Mononuclear cell (primary cell): Measurements from ENCODE around the gene YTHDC1. TPM values are rescaled to one million over a fixed set of nuclear protein-coding genes. Genes with fewer than 3 reads are reported as not detected.
"Not testable (repeated sequence)": the region's sequence is repeated elsewhere in the genome, so short reads cannot be mapped to it uniquely, and the experiment has no call there.

ENCODE experiments used
- H3K27me3 ChIP-seq: 2 replicates; pipeline ENCODE4 v1.6.0; 2011; ENCODE audit warnings: low read length, control low read depth; ENCODE audit not compliant: insufficient read depth
- H3K4me1 ChIP-seq: 2 replicates; pipeline ENCODE4 v1.5.1; 2011; ENCODE audit warnings: mild to moderate bottlenecking, low read length, control low read depth; ENCODE audit not compliant: insufficient read depth
- H3K4me3 ChIP-seq: 2 replicates; pipeline ENCODE4 v1.5.1; 2011; ENCODE audit warnings: mild to moderate bottlenecking, low read length, moderate library complexity
- H3K9me3 ChIP-seq: 2 replicates; pipeline ENCODE4 v1.5.1; 2011; ENCODE audit warnings: low read depth, mild to moderate bottlenecking, control low read depth, low read length
- total RNA-seq: library from RNA; depleted of rRNA; stranded (reverse); fragments of >200 nt; gene quantifications from one replicate; pipeline ENCODE4 v1.2.3, GENCODE V29; 2012

Gene YTHDC1
- total RNA-seq, 1 donor, result 283 TPM

- Histone ChIP-seq H3K4me3 (no peak overlapping the region), H3K4me1 (no peaks in the 10 kb centered on the region), H3K27me3 (peaks cover 3% of the 10 kb centered on the region), H3K9me3 (no peaks in the 10 kb centered on the region)
Observed at GRCh38 chr4:68287704-68288392, 62.0 kb downstream of the YTHDC1 start.

GRCh38 chr4:68283714-68284113, 66.2 kb downstream of the YTHDC1 start:
- Histone ChIP-seq H3K27me3 (peaks cover 3% of the 10 kb centered on the region), H3K4me1 (no peaks in the 10 kb centered on the region), H3K9me3 (no peaks in the 10 kb centered on the region), H3K4me3 (no peak overlapping the region)

DNA sequence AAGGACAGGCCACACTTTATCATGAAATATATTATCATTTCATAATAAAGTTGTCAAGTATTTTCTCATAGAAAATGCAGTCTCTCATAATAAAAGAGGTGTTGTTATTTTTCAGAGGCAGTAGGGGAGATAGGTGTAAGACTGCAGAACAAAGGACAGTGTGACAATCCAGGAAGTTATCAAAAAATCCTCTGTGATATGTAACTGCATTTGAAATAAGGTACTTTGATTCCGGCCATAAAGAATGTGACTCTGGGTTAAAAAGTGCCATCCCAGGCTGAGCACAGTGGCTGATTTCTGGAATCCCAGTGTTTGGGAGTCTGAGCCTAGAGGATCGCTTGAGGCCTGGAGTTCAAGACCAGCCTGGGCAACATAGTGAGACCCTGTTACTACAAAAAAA, 66.8 kb downstream of the YTHDC1 start:
- Histone ChIP-seq H3K9me3 (no peaks in the 10 kb centered on the region), H3K4me1 (no peaks in the 10 kb centered on the region), H3K4me3 (no peak overlapping the region), H3K27me3 (peaks cover 3% of the 10 kb centered on the region)

GRCh38 chr4:68281796-68282740, 67.8 kb downstream of the YTHDC1 start:
- not testable (repeated sequence) for H3K4me3 ChIP-seq, H3K9me3 ChIP-seq, H3K27me3 ChIP-seq, H3K4me1 ChIP-seq

DNA sequence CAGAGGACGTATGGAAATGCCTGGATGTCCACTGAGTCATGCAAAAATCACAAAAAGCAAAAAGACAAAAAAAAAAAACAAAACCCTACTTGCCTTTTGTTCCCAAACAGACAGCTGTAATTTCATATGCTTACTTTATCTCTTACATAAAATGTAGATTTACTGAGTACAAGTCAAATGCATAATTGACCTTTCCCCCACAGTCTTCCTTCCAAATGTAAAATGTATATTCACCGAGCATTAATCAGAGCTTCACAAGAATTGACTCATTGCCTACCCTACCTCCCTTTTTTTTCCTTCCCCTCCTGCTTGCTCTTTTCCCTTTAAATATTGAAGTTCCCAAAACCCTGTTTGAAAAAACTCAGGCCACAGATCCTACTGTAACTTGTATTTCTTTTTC, 71.9 kb downstream of the YTHDC1 start:
- no peaks in the 10 kb centered on the region for H3K27me3 ChIP-seq
- no peaks in the 10 kb centered on the region for H3K4me1 ChIP-seq
- no peak overlapping the region for H3K4me3 ChIP-seq

DNA sequence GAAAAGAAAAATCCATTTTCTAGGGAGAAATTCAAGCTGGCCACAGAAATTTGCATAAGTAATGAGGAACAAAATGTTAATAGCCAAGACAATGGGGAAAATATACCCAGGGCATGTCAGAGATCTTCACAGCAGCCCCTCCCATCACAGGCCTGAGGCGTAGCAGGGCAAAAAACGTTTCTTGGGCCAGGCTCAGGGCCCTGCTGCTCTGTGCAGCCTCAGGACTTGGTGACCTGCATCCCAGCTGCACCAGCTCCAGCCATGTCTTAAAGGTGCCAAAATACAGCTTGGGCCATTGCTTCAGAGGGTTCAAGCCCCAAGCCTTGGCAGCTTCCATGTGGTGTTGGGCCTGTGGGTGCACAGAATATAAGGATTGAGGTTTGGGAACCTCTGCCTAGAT, 72.3 kb downstream of the YTHDC1 start:
- Histone ChIP-seq H3K4me3 (no peak overlapping the region), H3K9me3 (no peaks in the 10 kb centered on the region), H3K4me1 (no peaks in the 10 kb centered on the region), H3K27me3 (no peaks in the 10 kb centered on the region)

More for the DNA sequence above, 71.9 kb downstream of the YTHDC1 start:
- H3K9me3 ChIP-seq, result no peaks in the 10 kb centered on the region

- Histone ChIP-seq H3K27me3 (no peaks in the 10 kb centered on the region), H3K4me1 (peaks cover 4% of the 10 kb centered on the region), H3K9me3 (no peaks in the 10 kb centered on the region), H3K4me3 (no peak overlapping the region)
Observed at GRCh38 chr4:68272860-68273259, 77.0 kb downstream of the YTHDC1 start.

DNA sequence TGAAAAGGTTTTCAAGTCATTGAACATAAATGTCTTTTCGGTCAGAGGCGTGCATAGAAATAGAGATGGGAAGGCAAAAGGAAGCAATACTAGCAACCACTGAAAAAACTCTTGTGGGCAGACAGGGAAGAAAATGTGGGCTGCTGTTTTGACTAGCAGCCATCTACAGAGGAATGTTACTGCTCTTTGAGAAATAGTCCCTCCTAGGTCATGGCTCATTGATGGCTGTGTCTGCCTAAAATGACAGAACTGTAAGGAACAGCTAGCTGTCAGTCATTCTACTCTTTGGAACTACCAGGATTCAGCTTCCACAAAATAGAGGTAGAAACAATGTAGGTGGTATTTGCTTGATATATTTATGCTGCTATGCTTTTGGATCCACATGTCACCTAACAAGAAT, 77.5 kb downstream of the YTHDC1 start:
- H3K9me3 ChIP-seq, result no peaks in the 10 kb centered on the region
- H3K4me3 ChIP-seq, result no peak overlapping the region
- H3K27me3 ChIP-seq, result no peaks in the 10 kb centered on the region
- peaks cover 4% of the 10 kb centered on the region for H3K4me1 ChIP-seq

GRCh38 chr4:68271851-68272357, 78.0 kb downstream of the YTHDC1 start:
- Histone ChIP-seq H3K9me3 (no peaks in the 10 kb centered on the region), H3K4me1 (peaks cover 4% of the 10 kb centered on the region), H3K27me3 (no peaks in the 10 kb centered on the region), H3K4me3 (no peak overlapping the region)

GRCh38 chr4:68267433-68267944, 82.4 kb downstream of the YTHDC1 start:
- H3K27me3 ChIP-seq, result no peaks in the 10 kb centered on the region
- no peaks in the 10 kb centered on the region for H3K9me3 ChIP-seq
- H3K4me1 ChIP-seq, result peaks cover 4% of the 10 kb centered on the region
- no peak overlapping the region for H3K4me3 ChIP-seq

DNA sequence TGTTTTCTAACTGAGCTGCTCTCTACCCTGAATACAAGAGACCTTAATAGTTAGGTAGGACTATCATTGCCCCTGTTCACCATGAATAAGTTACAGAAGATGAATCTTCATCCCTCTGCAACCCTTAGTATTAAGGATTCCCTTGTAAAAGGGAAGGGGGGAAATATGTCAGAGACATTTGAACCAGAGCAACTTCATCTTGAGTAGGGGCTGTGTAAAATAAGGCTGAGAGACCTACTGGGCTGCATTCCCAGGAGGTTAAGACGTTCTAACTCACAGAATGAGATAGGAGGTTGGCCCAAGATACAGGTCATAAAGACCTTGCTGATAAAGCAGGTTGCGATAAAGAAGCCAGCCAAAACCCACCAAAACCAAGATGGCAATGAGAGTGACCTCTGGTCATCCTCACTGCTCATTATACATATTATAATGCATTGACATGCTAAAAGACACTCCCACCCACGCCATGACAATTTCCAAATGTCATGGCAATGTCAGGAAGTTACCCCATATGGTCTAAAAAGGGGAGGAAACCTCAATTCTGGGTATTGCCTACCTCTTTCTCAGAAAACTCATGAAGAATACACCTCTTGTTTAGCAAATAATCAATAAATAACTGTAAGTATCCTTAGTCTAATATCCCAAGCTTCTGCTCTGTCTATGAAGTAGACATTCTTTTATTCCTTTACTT, 84.9 kb downstream of the YTHDC1 start:
- H3K4me1 ChIP-seq, result no peaks in the 10 kb centered on the region
- no peaks in the 10 kb centered on the region for H3K27me3 ChIP-seq
- no peaks in the 10 kb centered on the region for H3K9me3 ChIP-seq
- H3K4me3 ChIP-seq, result no peak overlapping the region

Other genes starting within 250 kb of the YTHDC1 start
- gene TMPRSS11F, start 220.2 kb downstream of the YTHDC1 start, total RNA-seq, result not detected
- not detected for gene TMPRSS11B, start 104.4 kb downstream of the YTHDC1 start, total RNA-seq
- gene TMPRSS11E, start 97.4 kb upstream of the YTHDC1 start, total RNA-seq, result 0.42 TPM
- gene UGT2B17, start 226.2 kb upstream of the YTHDC1 start, total RNA-seq, result 0.94 TPM